Naive thymus-derived CD8-positive, alpha-beta T cell (primary cell): ENCODE measurements around the gene SLC7A10. TPM values are rescaled to one million over a fixed set of nuclear protein-coding genes. Genes with fewer than 3 reads are reported as not detected.
A peak's percentile ranks its signal among the peaks of the same experiment; 100 is the strongest.
"Not testable (repeated sequence)": the region's sequence is repeated elsewhere in the genome, so short reads cannot be mapped to it uniquely, and the experiment has no call there.

Experiments used
- ATAC-seq, 2 donors: fragments of 150-1000 bp; cut with Tn5 transposase in 1 of 2; sonication (Bioruptor Pico), chemical (Tn5 transposase) in 1 of 2; 1 replicate in 1 of 2; 2 replicates in 1 of 2; pipeline ENCODE4 v1.10.0; 2021; ENCODE audit warnings: mild to moderate bottlenecking in 2 of 2, moderate library complexity in 2 of 2
- POLR2A ChIA-PET: fragments of 350-600 bp; sonication (Branson Sonifier 250); formaldehyde crosslinking; loops from one replicate; lab custom pipeline; 2021; ENCODE audit warnings: antibody characterized with exemption; lab: Charles Lee
- DNase-seq, 10 donors: peaks; one replicate each; pipeline versions ENCODE4 v3.0.0 to v3.0.0-alpha.2; 2020 to 2022
- H3K27ac Mint-ChIP-seq, 10 donors: one replicate each; pipeline ENCODE4 v1.8.0; 2020 to 2022; ENCODE audit warnings: mild to moderate bottlenecking in 10 of 10, mixed read lengths in 10 of 10, moderate library complexity in 4 of 10, inconsistent platforms in 1 of 10
- H3K27me3 Mint-ChIP-seq, 5 donors: one replicate each; pipeline ENCODE4 v1.8.0; 2021 to 2022; ENCODE audit warnings: mixed read lengths in 5 of 5
- H3K36me3 Mint-ChIP-seq, 3 donors: one replicate each; pipeline ENCODE4 v1.8.0; 2020 to 2022; ENCODE audit warnings: mixed read lengths in 3 of 3, mild to moderate bottlenecking in 2 of 3, inconsistent platforms in 1 of 3
- H3K4me1 Mint-ChIP-seq, 4 donors: one replicate each; pipeline ENCODE4 v1.8.0; 2021 to 2022; ENCODE audit warnings: mixed read lengths in 4 of 4
- H3K4me3 Mint-ChIP-seq, 10 donors: one replicate each; pipeline ENCODE4 v1.8.0; 2020 to 2022; ENCODE audit warnings: mild to moderate bottlenecking in 10 of 10, mixed read lengths in 10 of 10, moderate library complexity in 6 of 10, inconsistent platforms in 1 of 10
- H3K9me3 Mint-ChIP-seq, 9 donors: one replicate each; pipeline ENCODE4 v1.8.0; 2020 to 2022; ENCODE audit warnings: mixed read lengths in 9 of 9, mild to moderate bottlenecking in 3 of 9, inconsistent platforms in 1 of 9, moderate library complexity in 1 of 9
- polyA plus RNA-seq, 3 donors: library from polyadenylated mRNA; unstranded; fragments of 300-500 nt; fragmentation: Illumina TruSeq; gene quantifications; one replicate each; pipeline ENCODE4 v1.2.3, GENCODE V29; 2021
- total RNA-seq, 8 experiments: library from RNA in 2 of 8; stranded (reverse) in 2 of 8; gene quantifications; one replicate each; pipeline ENCODE4 v1.2.3 and lab custom pipeline; 2021 to 2026

Gene SLC7A10
- total and polyA plus RNA-seq, 5 experiments from 2014 or later, result not detected

DNA sequence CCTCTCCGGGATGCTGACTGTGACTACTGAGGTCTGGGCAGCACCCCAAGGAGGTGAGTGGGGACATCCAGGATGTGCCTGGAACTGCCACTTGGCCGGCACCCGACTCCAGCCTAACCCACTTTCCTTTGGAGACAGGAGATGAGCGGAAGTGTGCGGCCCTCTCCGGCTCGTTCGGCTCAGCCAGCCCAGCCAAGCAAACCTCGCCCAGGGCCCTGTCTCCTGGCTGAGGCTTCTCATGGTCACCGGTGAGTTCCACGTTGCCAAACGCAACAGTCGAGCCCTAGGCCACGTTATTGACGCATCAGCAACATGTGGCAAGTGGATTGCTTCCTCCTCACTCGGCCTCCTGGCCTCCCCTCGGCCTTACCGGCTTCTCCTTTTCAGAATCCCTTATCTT lies 5.5 kb downstream of the SLC7A10 start:
- no peaks in the 10 kb centered on the region for H3K36me3 Mint-ChIP-seq
- no peak overlapping the region for H3K27ac Mint-ChIP-seq
- no peak overlapping the region for H3K4me3 Mint-ChIP-seq
- peaks cover 0 to 4% (median 0%) of the 10 kb centered on the region in 9 donors for H3K9me3 Mint-ChIP-seq
- H3K27me3 Mint-ChIP-seq, result peaks cover 8 to 45% (median 21%) of the 10 kb centered on the region in 5 donors
- no peak for DNase-seq
- H3K4me1 Mint-ChIP-seq, result peaks cover 0 to 3% (median 2%) of the 10 kb centered on the region in 4 donors
- no peak for ATAC-seq
- POLR2A ChIA-PET, result no interaction called here

DNA sequence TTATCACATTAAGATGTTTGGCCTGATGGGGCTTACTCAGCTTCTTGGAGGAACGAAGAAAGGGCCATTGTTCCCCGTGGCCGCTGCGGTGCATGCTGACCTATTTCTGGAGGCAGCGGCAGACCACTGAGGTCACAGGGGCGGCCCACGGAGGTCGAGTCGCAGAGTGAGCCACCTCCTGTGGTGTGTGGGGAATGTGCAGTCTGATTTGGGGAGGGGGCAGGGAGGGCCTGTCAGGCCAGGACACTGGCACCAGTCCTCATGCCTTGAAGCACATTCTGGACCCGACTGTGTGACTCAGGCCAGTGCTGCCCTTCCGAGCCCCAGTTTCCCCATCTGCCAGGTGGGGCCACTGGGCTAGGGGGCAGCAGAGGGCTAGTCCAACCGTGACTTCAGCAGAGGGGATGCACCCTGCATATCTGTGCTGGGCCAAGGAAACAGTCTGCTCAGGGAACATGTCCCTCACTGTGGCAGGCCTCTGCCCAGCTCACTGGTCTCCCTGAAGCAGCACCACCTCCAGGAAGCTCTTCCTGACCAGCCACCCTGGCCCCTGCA lies 6.3 kb downstream of the SLC7A10 start:
- Mint-ChIP-seq H3K27ac (no peak overlapping the region), H3K9me3 (peaks cover 0 to 2% (median 0%) of the 10 kb centered on the region in 9 donors), H3K27me3 (peaks cover 5 to 37% (median 17%) of the 10 kb centered on the region in 5 donors), H3K36me3 (no peaks in the 10 kb centered on the region), H3K4me3 (no peak overlapping the region), H3K4me1 (no peaks in the 10 kb centered on the region)
- ATAC-seq, result no peak
- DNase-seq, result no peak
- POLR2A ChIA-PET, result interaction anchor here (0.7 kb wide), 1 partner anchor 1955 kb away, joined by 4 read pairs; no protein-coding TSS in a partner anchor

DNA sequence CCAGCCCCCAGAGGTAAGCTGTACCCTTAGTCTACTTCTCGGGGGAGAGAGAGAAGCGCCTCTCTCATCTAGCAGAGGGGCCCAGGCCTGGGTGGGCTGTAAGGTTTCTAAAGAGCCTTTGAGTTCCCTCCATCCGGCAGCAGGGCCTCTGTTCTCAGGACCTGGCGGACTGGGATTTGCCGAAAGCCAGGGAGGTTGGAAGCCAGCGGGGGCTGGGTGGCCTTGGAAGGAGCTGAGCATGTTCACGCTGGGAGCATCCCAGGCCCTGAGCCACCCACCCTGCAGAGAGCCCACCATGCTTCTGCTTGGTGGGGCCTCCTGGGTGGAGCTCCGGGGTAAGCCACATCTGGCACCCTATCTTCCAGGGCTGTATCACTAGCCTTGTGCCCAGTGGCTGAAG lies 7.8 kb downstream of the SLC7A10 start:
- DNase-seq (no peak), ATAC-seq (no peak)
- H3K9me3 Mint-ChIP-seq, result no peaks in the 10 kb centered on the region
- H3K27me3 Mint-ChIP-seq, result peaks cover 5 to 22% (median 14%) of the 10 kb centered on the region in 5 donors
- no peak overlapping the region for H3K4me3 Mint-ChIP-seq
- POLR2A ChIA-PET, result no interaction called here
- H3K36me3 Mint-ChIP-seq, result no peaks in the 10 kb centered on the region
- H3K27ac Mint-ChIP-seq, result no peak overlapping the region
- H3K4me1 Mint-ChIP-seq, result no peaks in the 10 kb centered on the region

GRCh38 chr19:33216198-33216830 lies 9.3 kb downstream of the SLC7A10 start:
- no peaks in the 10 kb centered on the region for H3K36me3 Mint-ChIP-seq
- peaks cover 0 to 11% (median 8%) of the 10 kb centered on the region in 5 donors for H3K27me3 Mint-ChIP-seq
- H3K4me1 Mint-ChIP-seq, result no peaks in the 10 kb centered on the region
- peak overlapping the region in 1 of 10 donors; percentile 5 for H3K27ac Mint-ChIP-seq
- no peak for DNase-seq
- no peaks in the 10 kb centered on the region for H3K9me3 Mint-ChIP-seq
- POLR2A ChIA-PET, result no interaction called here
- H3K4me3 Mint-ChIP-seq, result no peak overlapping the region
- no peak for ATAC-seq

DNA sequence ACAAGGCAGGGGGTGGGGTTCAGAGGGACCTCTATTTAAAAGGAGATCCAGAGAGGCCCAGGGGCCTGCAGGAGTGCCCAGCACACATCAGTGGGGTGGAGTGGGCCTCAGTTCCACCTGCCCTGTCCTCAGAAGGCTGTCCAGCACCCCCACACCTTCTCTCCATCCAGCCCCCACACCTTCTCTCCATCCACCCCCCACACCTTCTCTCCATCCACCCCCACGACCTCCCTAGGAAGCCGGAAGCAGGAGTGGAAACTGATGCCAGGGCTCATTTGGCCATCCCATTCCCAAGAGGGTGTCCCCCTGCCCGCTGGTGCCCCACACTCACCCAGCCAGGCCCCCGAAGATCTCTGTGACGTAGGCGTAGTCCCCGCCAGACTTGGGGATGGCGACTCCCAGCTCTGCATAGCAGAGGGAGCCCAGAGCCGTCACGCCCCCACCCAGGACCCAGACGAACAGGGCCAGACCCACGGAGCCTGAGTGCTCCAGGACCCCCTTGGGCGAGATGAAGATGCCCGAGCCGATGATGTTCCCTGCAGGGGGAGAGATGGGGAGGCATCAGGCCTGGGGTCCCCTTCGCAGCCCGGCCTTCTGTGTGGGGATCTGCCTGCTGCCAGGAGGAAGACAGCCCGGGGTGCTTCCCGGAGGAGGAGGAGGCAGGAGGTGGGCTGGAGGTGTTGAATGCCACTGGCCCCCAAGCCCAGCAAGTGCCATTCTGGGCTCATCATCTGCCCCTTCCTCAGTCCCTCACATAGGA lies 10.0 kb downstream of the SLC7A10 start:
- POLR2A ChIA-PET, result no interaction called here

GRCh38 chr19:33214596-33214995 lies 11.1 kb downstream of the SLC7A10 start:
- Mint-ChIP-seq H3K27me3 (peaks cover 0 to 1% (median 0%) of the 10 kb centered on the region in 5 donors), H3K36me3 (no peaks in the 10 kb centered on the region), H3K4me3 (no peak overlapping the region), H3K9me3 (no peaks in the 10 kb centered on the region), H3K4me1 (no peaks in the 10 kb centered on the region), H3K27ac (no peak overlapping the region)
- POLR2A ChIA-PET, result no interaction called here
- no peak for DNase-seq
- no peak for ATAC-seq

More for the DNA sequence above, 10.0 kb downstream of the SLC7A10 start:
- DNase-seq (no peak), ATAC-seq (no peak)
- H3K27me3 Mint-ChIP-seq, result peaks cover 0 to 4% (median 3%) of the 10 kb centered on the region in 5 donors
- H3K27ac Mint-ChIP-seq, result no peak overlapping the region
- H3K4me1 Mint-ChIP-seq, result no peaks in the 10 kb centered on the region
- H3K4me3 Mint-ChIP-seq, result no peak overlapping the region
- no peaks in the 10 kb centered on the region for H3K36me3 Mint-ChIP-seq
- no peaks in the 10 kb centered on the region for H3K9me3 Mint-ChIP-seq

DNA sequence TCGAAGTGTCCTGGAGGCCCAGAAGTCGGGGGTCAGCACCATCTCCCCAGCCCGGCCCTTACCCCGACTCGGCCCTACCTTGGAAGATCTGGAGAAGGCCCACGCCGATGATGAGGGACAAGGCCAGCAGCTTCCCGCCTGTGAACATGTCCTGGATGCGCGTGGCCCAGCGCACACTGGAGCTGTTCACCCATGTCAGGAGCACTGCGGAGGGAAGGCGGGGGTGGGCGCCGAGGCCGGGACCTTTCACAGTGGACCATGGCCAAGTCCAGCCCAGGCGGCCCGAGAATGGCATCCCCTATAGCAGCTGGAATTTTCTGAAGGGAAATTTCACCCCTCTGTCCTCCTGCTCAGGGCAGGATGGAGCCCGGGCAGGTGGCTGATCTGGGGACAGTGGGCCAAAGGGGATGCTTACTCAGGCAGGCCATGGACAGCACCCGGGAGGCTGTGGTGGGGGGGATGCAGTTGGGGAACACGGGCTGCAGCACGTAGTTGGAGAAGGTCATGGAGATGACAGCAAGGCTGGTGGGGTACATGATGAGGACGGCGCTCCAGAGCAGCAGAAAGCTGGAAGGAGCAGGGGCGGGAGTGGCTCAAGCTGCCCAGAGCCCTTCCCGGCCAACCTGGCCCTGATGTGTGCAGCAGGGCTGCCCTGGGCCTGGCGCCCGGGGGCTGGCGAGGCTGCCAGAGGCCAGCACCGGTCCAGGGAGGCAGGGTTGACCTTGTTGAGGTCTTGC lies 13.0 kb downstream of the SLC7A10 start:
- no peaks in the 10 kb centered on the region for H3K27me3 Mint-ChIP-seq
- POLR2A ChIA-PET, result no interaction called here
- no peaks in the 10 kb centered on the region for H3K9me3 Mint-ChIP-seq
- no peaks in the 10 kb centered on the region for H3K36me3 Mint-ChIP-seq
- no peak overlapping the region for H3K4me3 Mint-ChIP-seq
- DNase-seq (no peak), ATAC-seq (no peak)
- H3K27ac Mint-ChIP-seq, result no peak overlapping the region
- H3K4me1 Mint-ChIP-seq, result no peaks in the 10 kb centered on the region

DNA sequence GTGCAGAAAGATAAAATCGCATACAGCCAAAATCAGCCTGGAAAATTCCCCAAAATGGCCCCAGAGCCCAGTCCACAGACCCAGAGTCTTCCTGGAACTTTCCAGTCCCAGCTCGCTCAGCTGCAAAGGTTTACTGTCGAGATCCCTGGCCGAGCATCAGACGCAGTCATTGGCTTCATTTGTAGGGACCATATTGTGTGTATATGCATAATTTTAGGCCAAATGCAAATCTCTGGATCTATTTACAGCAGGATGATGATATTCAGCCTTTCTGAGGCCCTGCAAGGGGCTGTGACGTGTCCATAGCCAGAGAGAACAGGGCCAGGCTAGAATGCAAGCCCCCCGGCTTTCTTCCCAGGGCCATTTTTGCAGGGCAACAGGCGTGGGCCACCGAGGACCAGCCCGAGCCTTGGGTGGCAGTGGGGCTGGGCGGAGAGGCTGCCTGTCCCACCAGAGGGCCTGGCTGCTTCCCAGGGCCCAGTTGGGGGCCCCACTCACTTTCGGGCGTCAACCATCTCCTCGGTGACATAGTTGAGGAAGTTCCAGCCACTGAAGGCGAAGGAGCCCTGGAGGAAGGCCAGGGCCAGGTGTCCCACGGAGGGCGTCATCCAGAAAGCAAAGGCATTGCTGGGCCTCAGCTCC lies 13.7 kb downstream of the SLC7A10 start:
- Mint-ChIP-seq H3K27ac (no peak overlapping the region), H3K4me3 (no peak overlapping the region), H3K4me1 (no peaks in the 10 kb centered on the region), H3K27me3 (no peaks in the 10 kb centered on the region), H3K36me3 (no peaks in the 10 kb centered on the region), H3K9me3 (no peaks in the 10 kb centered on the region)
- no peak for ATAC-seq
- no peak for DNase-seq
- POLR2A ChIA-PET, result no interaction called here

DNA sequence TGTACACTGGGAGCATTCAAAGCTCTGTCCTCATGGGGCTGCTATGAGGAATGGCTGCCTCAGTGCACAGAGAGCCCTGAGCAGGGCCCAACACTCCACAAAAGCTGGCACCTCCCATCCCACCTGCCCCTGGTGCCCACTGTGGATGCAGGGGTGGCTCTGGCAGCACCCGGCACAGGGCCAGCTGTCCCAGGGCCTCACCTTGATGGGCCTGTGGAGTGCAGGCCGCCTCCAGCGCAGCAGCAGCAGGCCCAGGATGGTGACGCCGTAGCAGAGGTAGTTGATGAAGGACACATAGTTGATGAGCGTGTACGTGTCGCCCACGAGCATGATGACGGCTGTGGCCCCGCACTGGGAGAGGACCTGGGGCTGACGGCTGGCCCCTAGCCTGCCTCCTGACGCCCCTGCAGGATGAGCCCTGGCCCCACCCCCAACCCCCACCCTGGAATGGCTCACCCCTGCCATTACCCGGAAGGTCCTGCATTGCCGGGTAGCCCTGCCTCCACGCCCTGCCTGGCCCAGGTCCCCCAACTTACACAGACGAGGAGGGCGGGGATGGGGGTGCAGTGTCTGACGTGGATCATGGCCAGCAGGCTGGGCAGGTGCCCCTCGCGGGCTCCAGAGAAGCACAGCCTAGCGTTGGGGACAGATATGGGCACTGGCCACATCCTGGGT lies 15.2 kb downstream of the SLC7A10 start:
- Mint-ChIP-seq H3K4me1 (no peaks in the 10 kb centered on the region), H3K27me3 (no peaks in the 10 kb centered on the region), H3K4me3 (no peak overlapping the region), H3K36me3 (no peaks in the 10 kb centered on the region), H3K9me3 (no peaks in the 10 kb centered on the region), H3K27ac (no peak overlapping the region)
- POLR2A ChIA-PET, result no interaction called here
- ATAC-seq (no peak), DNase-seq (no peak)

DNA sequence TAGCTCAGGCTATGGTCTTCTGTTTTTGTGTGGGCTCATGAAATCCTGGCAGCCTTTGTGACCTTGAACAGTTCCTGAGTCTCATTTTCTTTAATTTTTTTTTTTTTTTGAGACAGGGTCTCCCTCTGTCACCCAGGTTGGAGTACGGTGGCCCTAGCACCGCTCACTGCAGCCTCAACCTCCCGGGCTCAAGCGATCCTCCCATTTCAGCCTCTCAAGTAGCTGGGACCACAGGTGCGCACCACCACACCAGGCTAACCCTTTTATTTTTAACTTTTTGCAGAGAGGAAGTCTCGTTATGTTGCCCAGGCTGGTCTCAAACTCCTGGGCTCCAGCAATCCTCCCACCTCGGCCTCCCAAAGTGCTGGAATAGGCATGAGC lies 15.8 kb downstream of the SLC7A10 start:
- H3K36me3 Mint-ChIP-seq, H3K9me3 Mint-ChIP-seq, H3K4me1 Mint-ChIP-seq, DNase-seq, ATAC-seq, H3K27me3 Mint-ChIP-seq, POLR2A ChIA-PET, H3K4me3 Mint-ChIP-seq, H3K27ac Mint-ChIP-seq: not testable (repeated sequence)

GRCh38 chr19:33208904-33209849 lies 16.5 kb downstream of the SLC7A10 start:
- ATAC-seq, result no peak
- no peak overlapping the region for H3K4me3 Mint-ChIP-seq
- no peaks in the 10 kb centered on the region for H3K9me3 Mint-ChIP-seq
- POLR2A ChIA-PET, result interaction anchor here (1.2 kb wide), 1 partner anchor 276 kb away, joined by 3 read pairs; no protein-coding TSS in a partner anchor
- H3K4me1 Mint-ChIP-seq, result no peaks in the 10 kb centered on the region
- no peaks in the 10 kb centered on the region for H3K27me3 Mint-ChIP-seq
- no peaks in the 10 kb centered on the region for H3K36me3 Mint-ChIP-seq
- no peak overlapping the region for H3K27ac Mint-ChIP-seq
- no peak for DNase-seq
